ENCODE measurements around the gene NLN. TPM values are rescaled to one million over a fixed set of nuclear protein-coding genes. Genes with fewer than 3 reads are reported as not detected.

The NLN gene
- total and polyA plus RNA-seq, 12 donors: 0.77 to 14.1 (median 6.9) TPM

GRCh38 chr5:65696892-65697291, 25.1 kb upstream of the NLN start:
- Histone ChIP-seq H3K9me3 (replicated peaks in 1 of 3) (no peaks in the 10 kb centered on the region), H3K4me1 (replicated peaks in 1 of 2) (no peaks in the 10 kb centered on the region), H3K27ac (no peak overlapping the region), H3K4me3 (no peak overlapping the region), H3K36me3 (replicated peaks in 1 of 2) (no peaks in the 10 kb centered on the region), H3K27me3 (no peaks in the 10 kb centered on the region)
- no peak for TF ChIP-seq POLR2A (IDR thresholded peaks at IDR 0.05)
- no peak for TF ChIP-seq CTCF (IDR thresholded peaks at IDR 0.05)
- DNase-seq: no peak
- intact Hi-C loops (cut with DNase I): no loop called here

- Histone ChIP-seq H3K27me3 (no peaks in the 10 kb centered on the region), H3K4me3 (no peak overlapping the region), H3K4me1 (replicated peaks in 1 of 2) (no peaks in the 10 kb centered on the region), H3K36me3 (replicated peaks in 1 of 2) (no peaks in the 10 kb centered on the region), H3K27ac (no peak overlapping the region), H3K9me3 (replicated peaks in 1 of 3) (no peaks in the 10 kb centered on the region)
- TF ChIP-seq POLR2A (IDR thresholded peaks at IDR 0.05): no peak
- TF ChIP-seq CTCF (IDR thresholded peaks at IDR 0.05): no peak
- intact Hi-C loops (cut with DNase I): no loop called here
- DNase-seq: no peak
- 88 to 96% (median 90%) methylated on average over 4 of the region's 4 CpGs for WGBS, 4 donors
Measured at GRCh38 chr5:65699338-65699737, 22.7 kb upstream of the NLN start.

- intact Hi-C loops (cut with DNase I): no loop called here
- no peaks in the 10 kb centered on the region for H3K4me1 ChIP-seq (replicated peaks in 1 of 2)
- no peaks in the 10 kb centered on the region for H3K27me3 ChIP-seq
- H3K4me3 ChIP-seq: no peak overlapping the region
- no peak for DNase-seq
- no peaks in the 10 kb centered on the region for H3K9me3 ChIP-seq (replicated peaks in 1 of 3)
- TF ChIP-seq CTCF (IDR thresholded peaks at IDR 0.05) (no peak), POLR2A (IDR thresholded peaks at IDR 0.05) (no peak)
- H3K36me3 ChIP-seq (replicated peaks in 1 of 2): no peaks in the 10 kb centered on the region
- 90 to 96% (median 93%) methylated on average over 3 of the region's 3 CpGs for WGBS, 4 donors
- H3K27ac ChIP-seq: no peak overlapping the region
Measured at GRCh38 chr5:65702036-65702435, 20.0 kb upstream of the NLN start.

GRCh38 chr5:65704621-65705239, 17.3 kb upstream of the NLN start:
- TF ChIP-seq CTCF (IDR thresholded peaks at IDR 0.05): no peak
- no peak for TF ChIP-seq POLR2A (IDR thresholded peaks at IDR 0.05)
- no peaks in the 10 kb centered on the region for H3K36me3 ChIP-seq (replicated peaks in 1 of 2)
- no peak overlapping the region for H3K27ac ChIP-seq
- 88 to 94% (median 92%) methylated on average over 2 of the region's 2 CpGs for WGBS, 4 donors
- intact Hi-C loops (cut with DNase I): no loop called here
- H3K27me3 ChIP-seq: no peaks in the 10 kb centered on the region
- H3K4me1 ChIP-seq (replicated peaks in 1 of 2): no peaks in the 10 kb centered on the region
- DNase-seq: no peak
- H3K9me3 ChIP-seq (replicated peaks in 1 of 3): no peaks in the 10 kb centered on the region
- H3K4me3 ChIP-seq: no peak overlapping the region

All from adrenal gland (tissue), 12 donors.